Lower leg skin (tissue), 3 donors: ENCODE measurements around the gene ATOH8.

Experiments used
- CTCF ChIP-seq, 3 donors: fragments of 450-650 bp; IDR thresholded peaks; one replicate each; pipeline ENCODE4 v1.5.1; 2016; ENCODE audit warnings: antibody characterized with exemption in 3 of 3, mild to moderate bottlenecking in 3 of 3, moderate library complexity in 2 of 3
- POLR2A ChIP-seq, 2 donors: fragments of 450-650 bp; IDR thresholded peaks; one replicate each; pipeline ENCODE4 v1.6.1; 2016 to 2017; ENCODE audit warnings: antibody characterized with exemption in 2 of 2, mild to moderate bottlenecking in 1 of 2, moderate library complexity in 1 of 2

GRCh38 chr2:85760371-85760770, 6.6 kb downstream of the ATOH8 start:
- TF ChIP-seq POLR2A (IDR thresholded peaks at IDR 0.05) (no peak), CTCF (IDR thresholded peaks at IDR 0.05) (no peak)
